Left renal pelvis (tissue), 4 donors: Measurements from ENCODE around the gene PCBP4. TPM values are rescaled to one million over a fixed set of nuclear protein-coding genes. Genes with fewer than 3 reads are reported as not detected.

Experiments
- DNase-seq, 4 donors: peaks; one replicate each; pipeline ENCODE4 v3.0.0-alpha.2; 2013; ENCODE audit warnings: low read depth in 4 of 4, low spot score in 3 of 4
- polyA plus RNA-seq, 4 donors: library from polyadenylated mRNA; unstranded; fragments of 120-200 nt; gene quantifications; one replicate each; pipeline ENCODE4 v1.2.1, GENCODE V29; 2013; ENCODE audit not compliant: insufficient read length in 4 of 4

Gene PCBP4
- polyA plus RNA-seq, 4 donors = 49.4 to 80.4 (median 54.2) TPM

GRCh38 chr3:51942603-51943450 lies 24.4 kb downstream of the PCBP4 start:
- no peak for DNase-seq

- DNase-seq = peak; percentile 99
Observed at GRCh38 chr3:51941798-51942602, 25.3 kb downstream of the PCBP4 start, which contains the start of the genes PARP3 and RRP9. Gene PARP3 (plus strand): TSS chr3:51942363. CDS start chr3:51943356, 993 bp downstream. Gene RRP9 (minus strand): TSS chr3:51941904. CDS start chr3:51941867, 37 bp downstream.

GRCh38 chr3:51941463-51941797 lies 25.8 kb downstream of the PCBP4 start:
- DNase-seq = no peak

GRCh38 chr3:51940648-51941462 lies 26.4 kb downstream of the PCBP4 start:
- DNase-seq = no peak

GRCh38 chr3:51938780-51939425 lies 28.4 kb downstream of the PCBP4 start:
- DNase-seq = no peak

GRCh38 chr3:51937611-51938450 lies 29.4 kb downstream of the PCBP4 start:
- DNase-seq = no peak

GRCh38 chr3:51937014-51937413 lies 30.2 kb downstream of the PCBP4 start:
- no peak for DNase-seq

- DNase-seq = no peak
Observed at GRCh38 chr3:51935886-51936755, 31.1 kb downstream of the PCBP4 start.

GRCh38 chr3:51934991-51935885 lies 32.0 kb downstream of the PCBP4 start:
- DNase-seq = no peak

- no peak for DNase-seq
Observed at GRCh38 chr3:51934139-51934850, 33.0 kb downstream of the PCBP4 start.

GRCh38 chr3:51933471-51934138 lies 33.6 kb downstream of the PCBP4 start:
- no peak for DNase-seq

- DNase-seq = no peak
Observed at GRCh38 chr3:51932471-51933370, 34.5 kb downstream of the PCBP4 start.

GRCh38 chr3:51931756-51932155 lies 35.5 kb downstream of the PCBP4 start:
- no peak for DNase-seq

- DNase-seq = no peak
Observed at GRCh38 chr3:51930439-51930838, 36.8 kb downstream of the PCBP4 start.

GRCh38 chr3:51929420-51930003 lies 37.7 kb downstream of the PCBP4 start:
- DNase-seq = no peak
